Activated CD8-positive, alpha-beta memory T cell treated with anti-CD3 and anti-CD28 coated beads, Interleukin-2, amount 50 U/mL, for 48 hours (primary cell): ENCODE data around the gene SPSB3.

ENCODE experiments used
- DNase-seq: peaks from one replicate; pipeline ENCODE4 v3.0.0-alpha.2; 2020

The SPSB3 gene

DNA sequence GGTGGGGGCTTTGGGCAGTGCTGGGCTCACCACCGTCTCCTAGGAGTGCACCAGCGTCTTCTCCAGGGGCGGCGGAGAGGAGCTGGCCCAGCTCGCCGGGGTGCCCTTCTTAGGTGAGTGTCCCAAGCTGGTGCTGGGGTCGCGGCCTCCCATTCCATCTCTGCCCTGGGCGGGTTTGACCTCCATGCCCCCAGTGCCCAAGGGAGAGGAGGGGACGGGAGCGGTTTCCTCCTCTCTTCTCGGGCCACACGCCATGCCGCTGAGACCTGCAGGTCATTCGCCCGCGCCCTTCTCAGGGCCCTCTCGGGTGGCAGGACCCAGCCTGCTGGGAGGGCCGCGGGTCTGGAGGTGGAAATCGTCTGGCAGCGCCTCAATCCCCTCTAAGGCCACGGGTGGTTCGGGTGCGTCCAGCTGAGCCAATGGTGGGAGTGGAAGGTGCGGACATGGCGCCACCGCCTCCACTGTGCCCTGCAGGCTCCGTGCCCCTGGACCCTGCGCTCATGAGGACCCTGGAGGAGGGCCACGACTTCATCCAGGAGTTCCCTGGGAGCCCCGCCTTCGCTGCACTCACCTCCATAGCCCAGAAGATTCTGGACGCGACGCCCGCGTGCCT is 5.8 kb upstream of the SPSB3 start:
- DNase-seq, result peak; percentile 44

DNA sequence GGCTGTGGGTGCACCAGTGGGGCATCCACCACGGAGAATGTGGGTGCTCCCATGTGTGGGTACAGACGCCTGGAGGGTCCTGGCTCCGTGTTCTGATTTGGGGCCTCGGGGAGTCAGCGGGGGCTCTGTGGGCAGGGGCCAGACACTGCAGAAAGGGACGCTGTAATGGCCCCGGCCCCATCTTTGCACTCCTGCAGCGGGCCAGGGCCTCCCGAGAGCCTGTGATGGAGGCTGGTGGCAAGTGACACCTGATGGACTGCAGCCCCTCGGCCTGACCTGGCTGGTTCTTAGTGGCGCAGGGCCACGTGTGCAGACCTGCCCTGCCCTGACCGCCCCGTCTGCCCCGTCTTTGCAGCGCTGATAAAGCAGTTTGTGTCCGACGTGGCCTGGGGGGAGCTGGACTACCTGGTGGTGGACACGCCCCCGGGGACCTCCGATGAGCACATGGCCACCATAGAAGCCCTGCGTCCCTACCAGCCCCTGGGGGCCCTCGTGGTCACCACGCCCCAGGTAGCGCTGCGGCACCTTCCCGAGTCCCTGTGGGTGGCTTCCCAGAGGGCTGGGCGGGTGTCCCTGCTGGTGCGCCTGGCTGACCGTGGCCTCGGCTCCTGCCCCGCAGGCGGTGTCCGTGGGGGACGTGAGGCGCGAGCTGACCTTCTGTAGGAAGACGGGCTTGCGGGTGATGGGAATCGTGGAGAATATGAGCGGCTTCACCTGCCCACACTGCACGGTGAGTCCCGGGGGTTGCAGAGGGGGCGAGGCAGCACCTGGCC is 5.1 kb upstream of the SPSB3 start:
- DNase-seq, result peak; percentile 45

DNA sequence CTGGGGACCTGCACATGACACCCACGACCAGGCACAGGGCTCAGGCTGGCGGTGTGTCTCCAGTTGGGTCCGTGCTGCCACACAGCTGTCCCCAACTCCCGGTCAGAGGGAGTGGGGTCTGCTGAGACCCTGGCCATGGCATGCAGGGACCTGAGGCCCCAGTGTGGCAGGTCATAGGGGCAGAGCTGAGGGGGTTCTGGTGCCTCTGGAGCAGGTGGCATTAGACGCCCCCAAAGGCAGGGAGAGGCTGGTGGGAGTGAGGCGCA is 4.6 kb upstream of the SPSB3 start:
- DNase-seq, result peak; percentile 44

DNA sequence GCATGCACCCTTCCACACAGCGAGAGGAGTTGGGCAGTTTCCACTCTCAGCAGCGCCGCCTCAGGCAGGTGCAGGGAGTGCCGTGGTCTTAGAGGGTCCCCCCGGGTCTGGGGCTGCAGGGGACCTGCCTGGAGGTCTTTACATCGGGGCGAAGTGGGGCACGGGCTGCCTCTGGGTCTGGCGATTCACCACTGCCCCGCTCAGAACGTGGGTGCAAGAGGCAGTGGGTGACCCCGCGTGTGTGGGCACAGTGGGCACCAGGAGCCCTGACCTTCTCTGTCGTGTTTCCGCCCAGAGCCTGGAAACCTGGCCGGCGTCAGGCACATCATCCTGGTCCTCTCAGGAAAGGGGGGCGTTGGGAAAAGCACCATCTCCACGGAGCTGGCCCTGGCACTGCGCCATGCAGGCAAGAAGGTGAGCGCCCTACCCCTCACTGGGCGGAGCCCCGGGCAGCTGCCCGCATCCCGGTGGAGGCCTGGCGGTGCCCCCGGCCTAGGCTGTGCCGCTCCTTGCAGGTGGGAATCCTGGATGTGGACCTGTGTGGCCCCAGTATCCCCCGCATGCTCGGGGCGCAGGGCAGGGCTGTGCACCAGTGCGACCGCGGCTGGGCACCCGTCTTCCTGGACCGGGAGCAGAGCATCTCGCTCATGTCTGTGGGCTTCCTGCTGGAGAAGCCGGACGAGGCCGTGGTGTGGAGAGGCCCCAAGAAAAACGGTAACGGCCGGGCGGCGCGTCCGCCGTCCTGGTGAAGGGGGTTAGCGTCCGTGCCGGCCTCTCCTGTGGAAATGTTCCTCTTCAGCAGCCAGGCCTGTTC is 4.1 kb upstream of the SPSB3 start:
- no peak for DNase-seq

DNA sequence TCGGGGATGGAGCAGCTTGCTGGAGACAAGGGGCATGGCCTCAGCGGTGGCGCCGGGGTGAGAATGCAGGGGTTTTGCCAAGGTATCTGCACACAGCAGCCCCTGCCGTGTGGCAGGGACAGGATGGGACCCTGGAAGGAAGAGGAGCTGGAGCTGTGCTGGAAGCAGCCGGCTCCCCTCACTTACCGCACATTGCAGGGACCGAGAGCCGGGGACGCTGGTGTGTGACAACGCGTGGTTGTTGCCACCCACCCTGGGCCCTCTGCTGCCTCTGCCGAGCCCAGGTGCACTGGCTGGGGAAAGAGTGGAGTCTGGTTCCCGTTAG is 3.4 kb upstream of the SPSB3 start:
- no peak for DNase-seq

DNA sequence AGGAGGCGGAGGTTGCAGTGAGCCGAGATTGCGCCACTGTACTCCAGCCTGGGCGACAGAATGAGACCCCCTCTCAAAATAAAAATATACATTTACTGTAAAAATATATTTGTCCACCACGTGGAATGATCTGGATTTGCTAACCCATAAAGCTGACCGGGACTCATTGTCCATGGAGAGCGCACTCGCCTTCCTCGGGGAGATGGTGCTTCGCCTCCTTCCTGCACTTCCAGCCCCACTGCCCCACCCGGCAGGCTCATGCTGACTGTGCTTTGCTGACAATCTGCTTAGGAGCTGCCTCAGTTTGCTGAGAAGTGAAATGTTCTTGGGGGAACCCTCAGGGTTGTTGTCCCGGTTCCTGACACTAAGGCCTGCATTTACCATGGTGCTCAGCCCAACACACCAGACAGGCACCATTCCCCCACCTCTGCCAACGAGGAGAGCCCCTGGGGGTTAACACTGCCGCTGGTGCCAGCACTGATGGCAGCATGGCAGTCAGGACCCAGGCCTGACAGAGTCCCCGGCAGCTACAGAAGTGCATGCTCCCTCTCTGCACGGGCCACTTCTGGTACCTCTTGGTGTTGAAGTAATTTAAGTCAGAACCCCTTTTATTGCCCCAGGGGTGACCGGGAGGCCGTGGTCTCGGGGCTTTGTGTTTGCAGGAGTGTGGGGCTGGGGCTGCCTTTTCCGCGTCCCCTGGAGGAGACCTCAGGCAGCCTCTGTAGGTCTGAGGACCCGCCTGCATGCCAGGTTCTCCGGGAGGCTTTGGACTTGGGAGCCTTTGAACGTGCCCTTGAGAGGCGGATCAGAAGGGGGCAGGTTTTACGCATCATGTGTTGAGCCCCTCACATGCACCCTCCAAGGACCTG is 2.8 kb upstream of the SPSB3 start:
- DNase-seq, result no peak

DNA sequence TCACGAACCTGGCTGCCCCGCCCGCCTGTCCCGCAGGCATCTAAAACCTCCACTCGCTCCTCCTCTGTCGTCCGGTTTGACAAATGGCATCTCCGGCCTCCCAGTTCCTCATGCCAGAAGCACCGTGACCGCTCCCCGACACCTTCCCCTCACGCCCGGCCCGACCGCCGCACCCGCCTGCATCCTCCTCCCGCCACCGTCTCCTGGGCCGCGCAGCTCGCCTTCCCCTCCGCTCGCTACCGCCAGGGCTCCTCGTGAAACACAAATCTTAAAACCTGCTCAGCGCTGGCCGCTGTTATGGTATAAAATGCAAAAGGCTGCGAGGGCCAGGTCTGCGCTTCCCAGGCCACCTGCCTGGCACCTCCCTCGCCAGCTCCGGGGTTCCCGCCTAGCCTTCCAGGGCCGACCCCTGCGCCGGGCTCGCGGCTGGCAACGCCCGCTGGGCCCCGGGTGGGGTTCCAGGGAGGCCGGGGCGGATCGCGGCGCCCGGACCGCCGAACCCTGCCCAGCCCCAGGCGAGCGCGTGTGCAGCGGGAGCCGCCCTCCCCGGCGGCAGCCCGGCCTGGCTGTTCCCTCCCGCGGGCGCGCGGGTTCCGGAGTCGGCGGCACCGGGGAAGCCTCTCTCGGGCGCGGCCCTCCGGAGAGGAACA is 488 bp downstream of the SPSB3 start:
- no peak for DNase-seq

DNA sequence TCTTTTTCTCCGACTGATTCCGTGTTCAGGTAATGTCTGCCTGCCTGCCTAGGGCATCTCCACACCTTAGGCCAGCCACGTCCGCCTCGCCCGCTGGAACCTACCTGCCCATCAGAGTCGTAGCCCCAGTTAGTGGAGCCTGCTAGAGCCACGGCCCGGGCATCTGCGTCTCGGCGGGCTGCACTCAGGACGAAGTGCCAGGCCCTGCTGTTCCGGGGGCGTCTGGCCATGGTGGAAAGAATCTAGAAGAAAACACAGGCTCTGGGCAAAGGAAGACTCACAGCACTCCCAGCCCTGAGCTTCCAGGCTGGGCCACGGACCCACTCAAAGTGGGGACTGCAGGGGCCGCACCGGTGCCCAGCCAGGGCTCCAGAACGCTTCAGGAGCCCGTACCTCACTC is 1.1 kb downstream of the SPSB3 start:
- no peak for DNase-seq

DNA sequence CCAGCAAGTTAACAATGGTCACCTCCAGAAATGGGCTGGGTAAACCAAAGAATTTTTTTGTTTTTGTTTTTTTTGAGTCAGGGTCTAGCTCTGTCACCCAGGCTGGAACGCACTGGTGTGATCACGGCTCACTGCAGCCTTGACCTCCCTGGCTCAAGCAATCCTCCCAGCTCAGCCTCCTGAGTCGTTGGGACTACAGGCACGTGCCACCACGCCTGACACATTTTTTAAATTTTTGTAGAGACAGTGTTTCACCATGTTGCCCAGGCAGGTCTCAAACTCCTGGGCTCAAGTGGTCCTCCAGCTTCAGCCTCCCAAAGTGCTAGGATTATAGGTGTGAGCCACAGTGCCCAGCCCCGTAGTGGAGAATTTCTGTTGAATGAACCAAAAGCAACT is 1.7 kb downstream of the SPSB3 start:
- DNase-seq, result no peak

DNA sequence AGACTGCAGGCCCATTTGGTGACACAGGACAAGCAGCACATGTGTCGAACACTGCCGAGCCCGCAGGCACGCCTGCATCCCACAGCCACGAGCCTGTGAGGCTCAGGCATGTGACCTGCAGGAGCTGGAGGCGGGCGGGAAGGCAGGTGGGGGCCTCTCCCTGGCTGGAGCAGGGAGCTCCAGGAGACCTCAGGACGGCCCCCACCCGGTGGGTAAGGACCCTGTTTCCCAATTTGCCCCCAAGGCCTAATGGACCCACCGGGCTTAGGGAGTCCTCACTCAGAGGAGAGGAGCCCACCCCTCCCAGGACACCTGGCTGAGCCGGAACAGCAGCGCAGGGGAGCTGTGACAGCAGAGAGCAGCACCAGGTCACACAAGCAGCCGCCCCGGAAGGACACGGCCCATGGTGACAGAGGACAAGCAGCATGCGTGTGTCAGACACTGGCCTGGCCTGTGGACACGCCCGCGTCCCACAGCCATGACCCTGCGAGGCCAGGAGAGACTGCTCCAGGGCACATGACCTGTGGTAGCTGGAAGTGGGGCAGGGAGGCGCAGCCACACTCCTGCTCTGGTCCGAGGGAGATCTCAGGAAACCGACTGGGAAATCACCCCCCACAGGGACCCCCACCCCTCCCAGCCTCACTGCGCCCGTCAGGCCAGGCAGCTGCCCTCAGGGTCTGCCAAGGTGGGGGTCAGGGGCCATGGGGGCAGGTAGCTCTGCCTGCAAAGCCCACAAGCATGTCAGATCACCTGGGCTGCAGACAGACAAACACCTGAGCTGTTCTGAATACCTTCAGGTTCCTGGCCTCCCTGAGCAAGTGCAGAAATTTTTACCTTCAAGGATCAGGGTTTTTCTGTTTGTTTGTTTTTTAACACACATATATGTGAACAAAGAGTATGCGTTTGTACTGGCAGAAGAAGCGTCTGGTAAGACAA is 2.4 kb downstream of the SPSB3 start:
- DNase-seq, result no peak

DNA sequence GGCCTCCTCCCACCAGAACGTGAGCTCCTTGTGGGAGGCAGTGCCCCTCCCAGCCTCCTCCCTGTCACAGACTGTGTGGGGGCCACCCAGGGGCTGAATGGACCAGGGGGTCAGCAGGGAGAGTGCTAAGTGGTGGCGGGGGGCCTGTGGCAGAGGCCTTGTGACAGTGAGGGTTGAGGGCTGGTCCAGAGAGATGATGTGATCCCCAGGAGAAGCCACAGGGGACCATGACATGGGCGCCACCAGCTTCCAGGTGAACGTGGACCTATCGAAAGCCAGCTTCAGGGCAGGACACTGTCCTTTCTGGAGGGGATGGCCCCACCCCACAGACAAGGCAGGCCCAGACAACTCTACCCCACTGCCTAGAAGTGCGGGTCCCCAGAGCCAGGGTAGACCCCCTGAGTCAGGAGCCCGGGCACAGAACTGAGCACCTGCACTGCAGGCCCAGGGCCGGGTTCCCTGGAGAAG is 3.1 kb downstream of the SPSB3 start:
- no peak for DNase-seq

DNA sequence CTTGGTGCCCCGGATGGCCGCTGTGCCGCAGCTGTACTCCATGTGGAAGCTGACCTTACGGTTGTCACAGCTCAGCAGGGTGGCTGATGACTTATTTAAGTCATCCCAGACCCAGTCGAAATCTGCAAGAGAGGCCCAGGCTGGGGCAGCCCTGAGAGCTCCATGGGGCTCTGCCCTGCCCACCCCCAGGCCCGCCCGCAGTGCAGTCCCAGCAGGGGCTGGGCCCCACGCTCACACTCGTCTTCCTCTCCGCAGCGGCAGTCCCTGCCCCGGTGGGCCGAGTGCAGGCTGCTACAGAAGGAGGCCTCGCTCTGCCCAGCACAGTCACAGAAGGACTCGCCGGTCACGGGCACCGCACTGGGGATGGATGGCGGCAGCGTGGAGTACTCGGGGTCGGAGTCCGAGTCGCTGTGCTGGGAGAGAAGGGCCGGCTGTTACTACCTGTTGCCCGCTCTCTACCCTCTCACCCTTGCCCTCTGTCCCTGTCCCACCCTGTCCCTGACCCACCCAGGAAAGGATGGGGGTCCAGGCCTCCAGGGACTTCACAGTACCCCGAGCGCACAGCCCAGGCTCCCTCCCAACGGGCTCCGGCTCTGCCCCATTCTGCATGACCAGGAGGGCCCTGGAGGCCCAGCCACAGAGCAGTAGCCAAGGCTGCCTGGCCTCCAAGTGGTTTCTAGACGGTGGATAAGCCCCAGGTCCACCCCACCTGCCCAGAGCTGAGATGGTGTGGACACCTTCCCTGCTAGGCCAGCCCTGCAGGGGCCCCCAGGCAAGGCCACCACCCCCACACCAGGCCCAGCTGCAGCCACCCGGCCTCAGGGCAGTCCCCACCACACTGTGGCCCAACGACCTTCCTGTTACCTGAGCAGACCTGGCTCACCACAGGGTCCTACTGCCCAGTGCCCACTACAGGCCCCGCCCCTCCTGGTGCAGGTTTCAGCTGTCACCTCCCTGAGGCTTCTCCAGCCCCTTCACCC is 3.9 kb downstream of the SPSB3 start:
- DNase-seq, result no peak

DNA sequence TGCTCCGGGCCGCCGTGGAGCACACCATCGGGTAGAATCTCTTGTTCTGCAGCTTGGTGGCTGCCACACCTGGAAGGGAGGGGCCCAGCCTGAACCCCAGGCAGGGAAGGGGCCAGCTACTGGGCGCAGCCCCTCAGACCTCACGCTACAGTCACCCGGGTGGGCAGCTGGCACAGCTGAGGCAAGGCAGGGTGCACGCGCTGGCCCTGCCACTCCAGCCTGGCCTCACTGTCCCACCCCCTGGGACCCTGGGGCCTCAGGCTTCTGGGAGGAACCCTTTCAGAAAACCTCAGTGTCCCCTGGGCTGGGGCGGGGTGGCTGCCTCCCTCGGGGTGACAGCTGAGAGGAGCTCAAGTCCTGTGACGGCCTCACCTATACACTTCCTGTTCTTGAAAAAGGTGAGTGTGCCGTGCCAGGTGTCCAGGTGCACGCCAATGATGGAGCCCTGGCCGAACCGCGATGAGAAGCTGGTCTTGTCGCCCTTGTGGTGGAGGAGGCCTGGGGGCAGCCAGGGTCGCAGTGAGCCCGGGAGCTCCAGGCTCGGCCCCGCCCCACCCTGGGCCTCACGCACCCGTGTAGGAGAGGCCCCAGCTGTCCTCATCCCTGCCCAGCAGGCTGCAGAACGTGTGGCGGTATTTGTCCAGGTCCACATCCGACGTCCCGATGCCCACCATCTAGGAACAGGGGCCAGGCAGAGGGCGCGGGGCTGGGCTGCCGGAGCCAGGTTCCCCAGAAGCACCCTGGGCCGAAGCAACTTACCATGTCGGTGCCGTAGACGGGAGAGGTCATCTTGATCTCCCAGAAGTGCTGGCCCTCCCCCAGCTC is 4.8 kb downstream of the SPSB3 start:
- DNase-seq, result no peak

DNA sequence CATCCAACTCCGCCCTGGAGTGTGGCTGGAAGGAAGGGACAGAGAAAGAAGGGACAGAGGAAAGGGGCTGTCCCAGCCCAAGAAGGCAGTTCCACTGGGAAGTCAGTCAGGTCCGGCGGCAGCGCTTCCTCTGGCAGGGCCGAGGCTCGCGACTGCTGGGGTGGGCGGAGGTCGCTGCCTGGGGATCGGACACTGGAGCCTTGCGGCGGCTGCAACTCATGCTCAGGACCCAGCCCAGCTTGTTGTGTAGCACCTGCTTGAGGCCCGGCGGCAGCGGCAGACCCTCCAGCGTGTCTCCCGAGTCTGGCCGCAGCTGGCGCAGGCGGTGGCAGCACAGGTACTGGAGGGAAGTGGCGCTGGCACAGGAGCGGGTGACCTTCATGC is 5.4 kb downstream of the SPSB3 start:
- no peak for DNase-seq

DNA sequence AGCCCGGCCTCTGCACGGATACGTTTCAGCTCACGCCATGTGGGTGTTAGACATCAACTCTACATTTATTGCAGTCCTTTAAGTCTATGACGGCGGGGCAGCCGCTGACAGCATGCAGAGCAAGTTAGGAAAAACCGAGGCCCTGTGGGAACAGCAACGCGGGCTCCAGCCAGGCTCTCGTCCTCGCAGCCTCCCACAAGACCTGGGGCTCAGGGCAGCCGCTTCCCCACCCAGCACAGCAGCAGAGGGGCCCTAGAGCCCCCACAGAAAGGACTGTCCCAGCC is 5.8 kb downstream of the SPSB3 start:
- DNase-seq, result no peak

DNA sequence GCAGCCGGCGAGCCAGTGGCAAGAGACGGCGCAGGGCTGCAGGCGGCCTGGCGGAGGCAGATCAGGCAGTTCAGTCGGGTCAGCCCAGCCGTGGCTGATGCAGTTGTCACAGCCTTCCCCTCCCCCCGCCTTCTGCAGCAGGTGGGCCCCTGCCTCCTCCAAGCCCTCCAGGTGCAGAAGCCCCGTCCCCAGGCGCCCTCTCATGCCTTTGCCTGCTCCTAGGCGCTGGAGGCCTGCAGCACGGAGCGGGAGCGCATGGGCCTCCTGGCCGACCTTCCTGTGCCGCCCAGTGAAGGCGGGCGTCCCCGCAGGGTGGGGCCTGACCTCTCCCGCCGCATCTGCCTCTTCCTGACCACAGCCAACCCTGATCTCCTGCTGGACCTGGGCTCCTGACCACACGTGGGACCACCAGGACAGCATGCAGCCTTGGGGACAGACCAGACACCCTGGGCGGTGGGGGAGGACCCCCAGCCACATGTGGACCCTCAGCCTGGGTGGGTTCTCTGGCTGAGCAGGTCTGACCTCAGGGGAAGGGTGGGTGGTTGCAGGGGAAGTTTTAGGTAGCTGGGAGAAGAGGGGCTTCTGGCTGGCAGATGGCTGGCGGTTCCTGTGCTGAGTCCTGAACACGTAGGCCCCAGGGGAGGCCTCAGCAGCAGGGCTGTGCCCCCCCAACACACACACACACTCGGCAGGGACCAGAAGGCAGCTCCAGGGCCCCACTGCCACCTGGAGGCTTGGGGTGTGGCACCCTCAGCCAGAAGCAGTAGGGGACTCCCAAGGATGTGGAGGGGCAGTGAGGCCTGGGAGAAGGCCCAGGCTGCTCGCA is 6.3 kb downstream of the SPSB3 start:
- DNase-seq, result no peak

DNA sequence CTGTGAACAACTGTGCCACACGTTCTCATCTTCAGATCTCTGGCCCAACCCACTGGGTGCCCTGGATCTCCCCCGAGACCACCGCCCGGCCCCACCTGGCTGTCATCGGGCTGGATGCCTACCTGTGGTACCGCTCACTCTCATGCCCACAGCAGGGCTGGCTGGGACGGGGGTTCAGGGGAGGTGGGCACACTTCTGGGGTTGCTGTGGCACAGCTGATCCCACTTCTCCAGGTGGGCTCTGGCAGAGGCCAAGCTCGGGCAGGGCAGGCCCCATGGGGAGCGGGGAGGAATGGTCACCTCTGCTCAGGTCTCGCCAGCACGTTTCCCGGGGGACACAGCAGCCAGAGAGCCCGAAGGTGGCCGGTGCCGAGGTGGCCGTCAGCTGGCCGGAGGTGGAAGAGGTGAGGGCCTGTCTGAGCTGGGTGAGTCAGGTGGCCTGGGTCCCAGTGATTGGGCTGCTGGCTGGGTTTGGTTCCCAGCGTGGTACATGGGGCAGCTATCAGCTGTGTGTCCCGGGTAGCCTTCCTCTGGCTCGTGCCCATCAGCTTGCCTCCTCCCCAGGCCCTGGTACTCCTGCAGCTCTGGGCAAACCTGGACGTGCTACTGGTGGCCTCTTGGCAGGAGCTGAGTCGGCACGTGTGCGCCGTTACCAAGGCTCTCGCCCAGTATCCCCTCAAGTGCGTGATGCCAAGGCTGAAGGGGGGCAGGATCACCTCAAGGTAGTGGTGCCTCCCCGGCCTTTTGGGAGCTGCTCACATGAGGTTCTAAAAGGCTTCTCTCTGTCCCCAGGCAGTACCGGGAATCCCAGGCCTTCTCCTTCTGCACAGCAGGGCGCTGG is 7.1 kb downstream of the SPSB3 start:
- DNase-seq, result no peak

DNA sequence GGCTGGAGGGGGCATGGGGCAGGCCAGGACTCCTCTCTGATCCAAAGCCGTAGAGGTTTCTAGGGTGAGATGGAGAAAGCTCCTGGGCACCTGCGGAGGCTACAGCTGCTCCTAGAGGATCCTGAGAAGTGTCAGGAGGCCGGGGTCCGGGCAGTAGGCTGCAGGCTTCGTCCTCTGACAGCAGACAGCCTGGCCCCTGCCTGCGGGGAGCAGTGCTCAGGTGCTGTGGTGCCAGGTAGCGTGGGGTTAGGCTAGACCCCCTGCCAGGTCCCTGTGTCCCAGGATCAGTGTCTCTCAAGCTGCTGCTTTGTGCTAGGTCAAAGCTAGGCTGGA is 8.0 kb downstream of the SPSB3 start:
- no peak for DNase-seq
